GM20000 (cell line): ENCODE results near the gene EHD4.
A peak's percentile ranks its signal among the peaks of the same experiment; 100 is the strongest.

Experiments
- DNase-seq: peaks from one replicate; pipeline ENCODE4 v3.0.0; 2012; ENCODE audit warnings: low spot score
- TF ChIP-seq, protein P1 (sequence below): IDR thresholded peaks from 2 replicates; pipeline ENCODE4 v1.5.1; 2012; ENCODE audit warnings: mild to moderate bottlenecking, control low read depth; ENCODE audit errors: extremely low read depth, missing control alignments

Gene EHD4

DNA sequence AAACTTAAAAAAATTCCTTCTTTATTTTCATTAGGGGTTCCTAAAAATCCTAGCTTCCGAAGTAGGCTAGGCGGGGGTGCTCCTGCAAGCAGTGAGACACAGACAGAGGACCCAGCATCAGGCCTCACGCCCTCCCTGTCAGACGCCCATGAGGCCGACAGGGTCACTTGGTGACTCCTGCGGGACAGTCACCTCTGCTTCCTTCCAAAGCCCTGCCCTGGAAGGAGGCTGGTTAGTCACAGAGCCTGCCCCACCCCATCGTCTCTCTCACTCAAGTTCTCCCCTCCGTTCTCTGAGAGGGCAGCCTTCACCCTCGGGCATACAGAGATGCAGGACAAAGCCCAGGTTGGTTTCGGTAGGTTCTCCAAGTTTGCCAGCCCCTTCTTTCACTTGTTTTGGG, 38.6 kb downstream of the EHD4 start:
- TF ChIP-seq, protein P1, sequence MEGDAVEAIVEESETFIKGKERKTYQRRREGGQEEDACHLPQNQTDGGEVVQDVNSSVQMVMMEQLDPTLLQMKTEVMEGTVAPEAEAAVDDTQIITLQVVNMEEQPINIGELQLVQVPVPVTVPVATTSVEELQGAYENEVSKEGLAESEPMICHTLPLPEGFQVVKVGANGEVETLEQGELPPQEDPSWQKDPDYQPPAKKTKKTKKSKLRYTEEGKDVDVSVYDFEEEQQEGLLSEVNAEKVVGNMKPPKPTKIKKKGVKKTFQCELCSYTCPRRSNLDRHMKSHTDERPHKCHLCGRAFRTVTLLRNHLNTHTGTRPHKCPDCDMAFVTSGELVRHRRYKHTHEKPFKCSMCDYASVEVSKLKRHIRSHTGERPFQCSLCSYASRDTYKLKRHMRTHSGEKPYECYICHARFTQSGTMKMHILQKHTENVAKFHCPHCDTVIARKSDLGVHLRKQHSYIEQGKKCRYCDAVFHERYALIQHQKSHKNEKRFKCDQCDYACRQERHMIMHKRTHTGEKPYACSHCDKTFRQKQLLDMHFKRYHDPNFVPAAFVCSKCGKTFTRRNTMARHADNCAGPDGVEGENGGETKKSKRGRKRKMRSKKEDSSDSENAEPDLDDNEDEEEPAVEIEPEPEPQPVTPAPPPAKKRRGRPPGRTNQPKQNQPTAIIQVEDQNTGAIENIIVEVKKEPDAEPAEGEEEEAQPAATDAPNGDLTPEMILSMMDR, result no peak
- no peak for DNase-seq

DNA sequence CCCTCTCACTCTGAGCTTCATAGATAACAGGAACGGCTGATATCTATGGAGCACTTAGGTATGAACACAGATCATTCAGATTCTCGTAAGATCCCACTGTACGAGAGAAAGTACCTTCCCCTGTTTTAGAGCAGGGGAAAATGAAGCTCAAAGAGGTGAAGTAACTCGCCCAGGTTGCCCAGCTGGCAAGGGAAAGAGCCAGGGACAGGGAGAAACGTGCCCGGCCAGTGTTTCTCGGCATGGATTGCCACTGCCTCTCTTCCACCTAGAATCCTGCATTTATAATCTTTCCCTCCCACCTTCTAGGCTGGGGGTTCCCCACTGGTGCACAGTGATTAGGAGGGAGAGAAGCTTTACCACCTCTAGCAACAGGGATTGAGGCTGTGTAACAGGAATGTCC, 39.0 kb downstream of the EHD4 start:
- DNase-seq, result no peak
- TF ChIP-seq, protein P1, result no peak

DNA sequence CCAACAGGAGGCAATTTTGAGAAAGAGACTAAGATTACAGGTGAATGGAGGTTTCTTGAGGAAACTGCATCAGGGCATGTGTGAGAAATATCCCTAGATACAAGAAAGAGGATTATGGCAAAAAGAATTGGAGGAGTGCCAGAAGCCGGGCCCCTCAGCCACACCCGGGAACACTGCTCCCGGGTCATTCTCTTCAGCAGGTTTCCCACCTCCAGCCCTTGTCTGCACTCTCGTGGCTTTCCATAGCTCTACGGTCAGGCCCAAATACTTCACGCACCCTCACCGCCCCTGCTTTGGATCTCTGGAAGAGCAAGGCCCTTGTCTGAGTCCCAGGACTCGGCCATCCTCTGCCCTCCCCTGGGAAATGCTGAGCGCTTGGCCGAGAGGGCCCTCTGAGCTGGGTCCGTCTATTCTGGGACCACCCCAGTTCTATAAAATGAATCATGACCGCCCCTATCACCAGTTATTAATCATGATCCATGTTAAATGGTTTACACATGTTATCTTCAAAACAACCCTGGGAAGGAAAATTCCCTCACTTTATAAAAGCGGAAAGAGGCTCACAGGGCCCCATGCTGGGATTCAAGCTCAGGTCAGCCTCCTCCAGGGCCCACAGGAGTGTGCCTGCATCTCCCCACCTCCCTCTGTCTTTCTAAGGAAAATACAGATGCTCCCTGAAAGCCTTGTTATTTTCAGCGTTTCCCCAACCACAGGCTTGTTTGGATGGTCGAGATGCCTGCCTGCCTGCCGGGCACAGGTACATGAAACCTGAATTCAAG, 39.7 kb downstream of the EHD4 start:
- TF ChIP-seq, protein P1, result no peak
- DNase-seq, result no peak

DNA sequence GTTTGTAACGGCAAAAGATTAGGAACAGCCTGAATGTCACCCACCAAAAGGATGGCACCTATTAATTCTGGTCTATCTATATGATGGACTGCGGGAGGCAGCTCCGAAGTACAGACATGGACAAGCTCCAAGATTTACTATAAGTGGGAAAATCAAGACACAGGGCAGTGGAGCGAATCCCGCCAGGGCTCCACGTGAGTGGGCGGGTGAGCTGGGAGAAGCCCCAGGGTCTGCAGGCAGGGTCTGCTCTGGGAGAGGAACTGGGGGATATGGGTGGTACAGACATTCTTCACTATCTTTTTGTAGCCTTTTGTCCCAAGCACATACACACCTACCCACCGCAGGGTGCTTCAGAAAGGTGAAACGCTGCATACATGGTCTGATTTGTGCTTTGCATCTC, 40.3 kb downstream of the EHD4 start:
- no peak for DNase-seq
- TF ChIP-seq, protein P1, result no peak

DNA sequence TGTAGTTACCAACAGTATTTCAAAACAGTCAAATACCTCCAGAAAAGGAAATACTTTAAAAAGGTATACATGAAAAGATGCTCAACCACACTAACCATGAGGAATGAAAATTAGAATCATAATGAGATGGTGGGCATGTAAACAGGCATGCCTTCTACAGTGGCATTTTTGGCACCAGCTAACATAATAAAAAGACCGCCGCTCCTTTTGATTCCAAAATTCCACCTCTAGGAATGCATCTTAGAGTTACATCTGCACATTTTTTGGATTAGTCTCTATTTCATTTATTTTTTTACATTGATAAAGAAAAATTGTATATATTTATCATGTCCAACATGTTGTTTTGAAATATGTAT, 41.5 kb downstream of the EHD4 start:
- DNase-seq, result no peak
- TF ChIP-seq, protein P1, result no peak

DNA sequence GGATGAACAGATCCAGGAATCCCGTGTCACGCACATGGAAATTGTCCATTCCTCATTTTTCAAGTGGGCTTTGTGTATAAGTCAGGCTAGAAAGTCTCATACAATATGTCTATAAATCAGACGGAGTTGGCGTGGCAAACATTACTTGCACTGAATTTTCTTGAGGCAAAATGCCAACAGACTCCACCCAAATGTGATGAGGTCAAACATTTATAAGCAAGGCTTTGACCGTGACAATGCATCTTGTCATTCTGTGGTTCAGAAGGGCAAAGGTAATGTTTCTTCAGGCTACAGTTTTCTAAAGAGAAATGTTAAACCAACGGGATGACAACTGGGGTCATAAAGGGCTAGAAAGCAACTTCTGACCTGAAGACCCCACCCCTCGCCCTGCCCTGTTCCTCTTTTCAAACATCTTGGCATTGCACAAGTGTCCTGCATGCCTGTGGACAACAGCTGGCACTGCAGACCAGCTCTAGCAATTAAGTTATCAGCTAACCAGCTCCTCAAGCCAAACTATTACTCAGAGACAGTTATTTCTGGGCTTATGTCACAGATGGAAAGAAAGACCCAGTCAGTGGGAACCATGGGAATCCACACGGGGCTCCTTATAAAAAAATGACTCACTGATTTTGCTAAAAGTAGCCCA, 42.0 kb downstream of the EHD4 start:
- TF ChIP-seq, protein P1, result no peak
- no peak for DNase-seq

DNA sequence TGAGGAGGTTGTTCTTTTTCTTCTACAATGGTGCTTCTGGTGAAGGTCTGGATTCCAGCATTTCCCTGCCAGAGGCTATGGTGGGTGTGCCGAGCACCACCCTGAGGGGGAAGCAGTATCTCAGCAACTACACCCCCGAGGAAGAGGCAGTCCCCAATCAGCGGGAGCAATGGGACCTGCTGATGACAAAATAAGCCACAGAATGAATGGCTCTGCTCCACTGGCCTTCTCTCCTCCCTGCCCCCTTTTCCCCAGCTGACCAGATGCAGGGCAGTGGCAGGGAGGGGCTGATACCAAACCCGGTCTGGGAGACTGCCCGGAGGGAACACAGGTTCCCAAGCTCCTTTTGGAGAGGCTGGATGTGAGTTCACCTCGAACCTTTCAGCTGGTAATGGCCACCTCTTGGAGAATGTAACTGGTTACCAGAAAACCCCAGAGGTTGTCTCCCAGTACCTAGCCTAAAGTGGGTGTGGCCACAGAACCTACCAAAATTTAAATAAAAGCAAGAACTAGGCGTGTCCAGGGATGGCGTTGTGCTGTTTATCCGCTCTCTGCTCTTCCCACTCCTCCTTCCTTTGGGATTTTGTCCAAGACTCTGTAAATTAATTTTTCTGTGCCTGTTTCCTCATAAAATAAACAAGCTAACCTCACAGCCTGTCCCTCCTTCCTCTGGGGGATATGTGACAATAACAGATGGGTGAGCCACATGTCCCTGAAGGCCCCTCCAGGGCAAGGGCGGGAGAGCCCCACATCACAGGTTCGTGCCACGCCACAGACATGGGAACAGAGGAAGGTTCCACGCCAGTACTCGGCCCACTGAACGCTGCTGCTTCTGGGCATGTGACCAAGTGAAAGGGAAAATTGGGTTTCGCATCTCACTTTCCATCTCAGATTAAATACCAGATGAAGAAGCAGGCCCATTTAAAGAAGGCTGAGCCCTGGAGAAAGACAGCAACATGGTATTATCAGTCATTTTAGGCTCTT, 43.4 kb downstream of the EHD4 start:
- TF ChIP-seq, protein P1, result no peak
- peak; percentile 65 for DNase-seq
